Fibroblast of lung (primary cell): Measurements from ENCODE around the gene LCA5L.

Source experiments
- CTCF ChIP-seq, 2 donors: IDR thresholded peaks in 1 of 2; conservative IDR thresholded peaks in 1 of 2; 1 replicate in 1 of 2; 2 replicates in 1 of 2; pipeline ENCODE4 v1.5.1; 2011 to 2012; ENCODE audit warnings: low read length in 2 of 2, control low read depth in 1 of 2, inconsistent platforms in 1 of 2, low read depth in 1 of 2, mild to moderate bottlenecking in 1 of 2
- EZH2 ChIP-seq: IDR thresholded peaks from 2 replicates; pipeline ENCODE4 v1.5.1; 2012; ENCODE audit warnings: low read length, control low read depth, mild to moderate bottlenecking; ENCODE audit errors: missing control alignments

GRCh38 chr21:39471598-39471997 is 26.0 kb upstream of the LCA5L start:
- TF ChIP-seq EZH2 (no peak), CTCF (conservative IDR thresholded peaks at IDR 0.05 in 1 of 2, IDR thresholded peaks at IDR 0.05 in 1 of 2; ENCODE audit: low read depth in 1 of 2, low read length in 2 of 2) (no peak)
